ENCODE results near the gene TSN.
"Not testable (repeated sequence)": the region's sequence is repeated elsewhere in the genome, so short reads cannot be mapped to it uniquely, and the experiment has no call there.

TSN gene

DNA sequence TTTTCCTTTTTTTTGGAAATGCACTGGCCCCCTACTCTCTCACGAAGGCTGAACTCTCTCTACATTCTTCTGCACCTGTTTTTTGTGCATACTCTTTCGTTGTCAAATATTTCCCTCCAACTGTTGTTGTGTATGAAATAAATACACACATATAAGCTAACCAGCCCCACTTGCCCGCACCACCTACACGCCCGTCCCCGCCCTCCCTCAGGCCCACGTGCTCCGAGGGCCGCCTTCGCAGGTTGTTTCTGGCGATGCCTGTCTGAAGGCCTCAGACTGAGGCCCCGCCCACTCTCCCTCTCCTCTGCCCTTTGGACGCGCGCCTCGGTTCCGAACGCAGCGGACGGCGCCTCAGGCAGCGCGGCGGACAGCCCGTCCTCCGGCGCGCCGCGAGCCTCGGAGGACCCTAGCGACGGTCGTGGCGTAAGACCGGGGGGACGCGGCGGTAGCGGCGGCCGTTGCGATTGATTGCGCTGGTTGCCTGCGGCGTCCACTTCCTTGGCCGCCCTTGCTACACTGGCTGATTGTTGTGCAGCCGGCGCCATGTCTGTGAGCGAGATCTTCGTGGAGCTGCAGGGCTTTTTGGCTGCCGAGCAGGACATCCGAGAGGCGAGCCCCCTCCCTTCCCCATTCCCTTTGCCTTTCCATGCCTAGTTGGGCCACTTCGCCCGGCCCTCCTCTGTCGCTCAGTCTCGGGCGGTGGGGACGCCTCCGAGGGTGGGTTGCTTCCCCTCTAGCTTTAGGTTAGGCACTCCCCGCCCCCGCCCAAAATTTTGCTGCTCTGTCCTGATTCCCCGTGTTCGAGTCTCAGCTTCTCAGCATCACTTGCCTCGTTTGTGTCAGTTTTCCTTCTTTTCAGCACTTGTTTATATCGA, at the start of gene TSN:
TSN (plus strand) TSS at position 415 of the 875 bp plus-strand sequence; CDS start at position 544, 129 bp downstream.
- peak; percentile 92 to 97 (median 95) for DNase-seq

DNA sequence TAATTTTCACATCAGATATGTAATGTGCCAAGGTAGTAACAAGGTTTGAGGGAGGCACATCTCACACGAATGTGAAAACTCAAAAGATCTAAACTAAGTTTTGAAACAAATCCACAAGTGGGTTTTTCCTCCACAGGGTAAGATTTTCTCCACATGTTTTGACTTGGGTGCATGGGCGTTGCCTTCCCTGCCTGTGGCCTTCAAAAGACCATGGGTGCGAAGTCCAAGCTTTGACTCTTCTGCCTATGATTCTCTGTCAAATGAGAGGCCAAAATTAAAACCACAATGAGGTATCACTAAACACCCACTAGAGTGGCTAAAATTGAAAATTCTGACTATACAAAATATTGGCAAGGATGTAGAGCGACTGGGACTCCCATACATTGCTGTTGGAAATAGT, 49.5 kb upstream of the TSN start:
- no peak for DNase-seq

DNA sequence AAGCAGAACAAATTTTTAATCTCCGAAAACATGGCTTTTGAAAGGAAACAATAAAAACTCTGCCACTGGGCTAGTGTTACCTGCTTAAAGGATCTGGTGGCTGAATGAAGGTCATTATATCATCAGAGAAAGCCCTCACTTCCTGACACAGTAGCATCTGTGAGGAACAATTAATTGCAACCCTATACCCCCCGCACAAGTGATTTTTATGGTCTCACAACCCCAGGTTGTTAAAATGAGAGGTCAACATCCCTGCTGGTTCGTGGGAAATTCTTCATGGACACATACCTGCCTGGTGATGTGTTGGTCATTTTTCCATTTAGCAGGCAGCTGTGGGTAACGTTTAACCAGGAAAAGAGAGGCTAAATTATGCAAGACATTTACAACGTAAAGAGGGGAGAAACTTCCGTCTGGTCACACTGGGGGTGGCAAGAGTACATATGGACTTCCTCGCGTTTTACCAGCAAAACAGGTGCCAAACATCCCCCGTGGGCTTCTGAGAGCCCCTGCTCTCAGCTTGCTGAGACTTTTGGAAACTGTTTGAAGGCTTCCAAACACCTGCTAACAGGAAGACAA, 48.0 kb upstream of the TSN start:
- no peak for DNase-seq

DNA sequence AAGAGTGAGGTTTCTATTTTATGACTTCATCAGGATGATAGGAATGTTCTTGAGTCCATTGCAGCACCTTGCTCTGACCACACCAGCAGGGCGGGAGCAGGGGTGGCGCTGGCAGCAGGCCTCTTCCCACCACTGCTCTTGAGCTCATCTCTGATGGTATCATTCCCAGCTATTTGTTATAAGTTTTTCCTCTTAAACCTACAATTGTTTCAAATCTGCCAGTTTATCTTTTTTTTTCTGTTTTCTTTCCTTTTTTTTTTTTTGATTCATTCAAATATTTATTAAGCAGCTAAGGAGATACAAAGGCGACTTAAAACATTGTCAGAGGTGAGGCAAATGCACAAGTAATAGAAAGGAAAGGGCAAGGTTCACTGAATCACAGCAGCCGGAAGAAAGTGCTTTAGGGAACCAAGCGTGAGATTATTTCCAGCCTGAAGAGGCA, 47.5 kb upstream of the TSN start:
- no peak for DNase-seq

DNA sequence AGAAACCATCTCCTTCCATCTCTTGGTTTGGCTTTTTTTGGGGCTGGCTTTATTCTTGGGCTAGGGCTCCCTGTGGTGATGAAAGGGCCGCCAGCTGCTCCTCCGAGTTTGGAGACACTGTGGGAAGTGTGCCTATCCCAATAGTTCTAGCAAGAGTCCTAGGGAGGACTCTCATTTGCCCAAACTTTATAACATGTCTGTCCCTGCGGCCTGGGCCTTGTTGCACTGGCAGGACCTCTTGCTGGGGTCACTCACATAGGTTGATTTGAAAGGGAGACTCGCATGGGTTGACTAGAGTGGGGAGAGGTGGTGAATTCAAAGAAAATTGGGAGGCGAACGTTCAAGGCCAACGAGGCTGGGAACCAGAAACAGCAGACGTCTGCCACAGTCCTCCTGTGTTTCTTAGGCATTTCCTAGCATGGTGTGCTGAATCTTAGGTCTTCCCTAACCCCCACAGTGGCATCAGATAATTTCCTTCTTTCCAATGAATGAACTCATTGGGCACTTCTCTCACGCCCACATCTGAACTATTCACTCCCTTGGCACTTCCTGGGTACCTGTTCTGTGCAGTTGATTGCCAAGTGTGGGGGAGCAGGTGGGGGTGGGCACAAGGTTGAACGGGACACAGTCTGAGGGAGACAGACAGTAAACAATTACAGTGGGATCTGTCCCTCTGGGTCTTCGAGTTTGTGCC, 45.5 kb upstream of the TSN start:
- DNase-seq = no peak

DNA sequence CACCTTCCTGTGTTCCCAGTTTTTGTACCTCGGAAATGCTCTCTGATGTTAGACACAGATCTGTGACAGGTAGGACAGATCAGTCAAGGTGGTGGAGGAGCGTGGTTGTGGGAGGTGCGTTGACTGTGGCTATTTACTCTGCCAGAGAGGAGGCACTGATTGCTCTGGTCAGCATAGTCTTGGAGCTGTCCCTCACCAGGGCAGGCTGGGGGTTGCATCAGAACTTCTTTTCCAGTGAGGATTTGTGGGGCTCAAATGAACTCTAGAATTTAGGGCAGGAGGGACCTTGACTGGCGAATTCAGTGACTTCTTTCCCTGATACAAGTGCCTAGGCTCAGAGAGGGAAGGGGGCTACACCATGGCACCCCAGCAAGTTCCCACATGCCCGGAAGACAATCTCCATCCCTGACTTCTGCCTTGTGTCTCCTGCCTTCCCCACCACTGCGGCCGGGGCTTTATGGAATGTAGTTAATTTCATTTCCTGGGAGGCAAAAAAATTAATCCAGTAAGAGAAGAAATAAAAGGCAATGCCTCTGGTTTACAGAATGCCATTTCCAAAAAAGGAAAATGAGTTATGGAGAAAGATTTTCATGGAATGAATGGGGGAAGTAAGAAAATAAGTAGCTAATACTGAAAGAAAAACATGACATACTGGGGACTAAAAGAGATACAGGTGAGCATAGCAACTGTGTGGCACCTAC, 44.8 kb upstream of the TSN start:
- DNase-seq = no peak

DNA sequence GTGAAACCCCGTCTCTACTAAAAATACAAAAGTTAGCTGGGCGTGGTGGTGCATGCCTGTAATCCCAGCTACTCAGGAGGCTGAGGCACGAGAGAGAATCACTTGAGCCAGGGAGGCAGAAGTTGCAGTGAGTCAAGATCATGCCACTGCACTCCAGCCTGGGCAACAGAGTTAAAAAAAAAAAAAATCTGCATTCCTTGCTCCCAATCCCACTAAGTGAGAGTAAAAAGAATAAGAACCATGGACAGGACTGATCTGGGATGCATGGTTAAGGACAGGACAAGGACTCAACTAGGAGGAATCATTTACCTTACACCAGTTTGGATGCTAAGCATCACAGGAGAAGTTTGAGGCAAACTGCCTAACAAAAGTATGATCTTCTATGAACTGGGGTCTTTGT, 44.0 kb upstream of the TSN start:
- DNase-seq = not testable (repeated sequence)

DNA sequence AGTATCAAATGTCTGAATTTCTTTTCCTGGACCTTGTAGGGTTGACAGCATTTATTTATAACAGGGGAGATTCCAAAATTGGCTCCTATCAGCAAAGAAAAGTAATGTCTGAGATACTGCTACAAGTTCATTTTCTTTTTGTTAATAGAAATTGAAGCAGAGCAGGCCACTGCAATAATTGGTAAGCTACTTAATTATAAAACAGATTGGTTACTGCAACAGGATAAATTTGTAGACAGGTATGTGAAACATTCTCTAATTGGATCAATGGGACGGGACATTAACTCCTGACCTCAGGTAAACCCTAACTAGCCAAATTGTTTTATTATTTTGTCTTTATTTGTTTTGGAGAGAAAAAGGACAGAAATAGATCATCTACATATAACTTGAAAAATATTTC, 39.3 kb upstream of the TSN start:
- DNase-seq = no peak

DNA sequence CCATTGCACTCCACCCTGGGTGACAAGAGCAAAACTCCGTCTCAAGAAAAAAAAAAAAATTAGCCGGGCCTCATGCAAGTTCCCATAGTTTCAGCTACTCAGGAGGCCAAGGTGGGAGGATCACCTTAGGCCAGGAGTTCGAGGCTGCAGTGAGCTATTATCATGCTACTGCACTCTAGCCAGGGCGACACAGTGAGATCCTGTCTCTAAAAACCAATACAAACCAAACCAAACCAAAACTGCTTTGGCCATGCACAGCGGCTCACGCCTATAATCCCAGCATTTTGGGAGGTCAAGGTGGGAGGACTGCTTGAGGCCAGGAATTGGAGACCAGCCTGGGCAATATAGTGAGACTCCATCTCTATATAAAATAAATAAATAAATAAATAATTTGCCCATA, 37.9 kb upstream of the TSN start:
- no peak for DNase-seq

DNA sequence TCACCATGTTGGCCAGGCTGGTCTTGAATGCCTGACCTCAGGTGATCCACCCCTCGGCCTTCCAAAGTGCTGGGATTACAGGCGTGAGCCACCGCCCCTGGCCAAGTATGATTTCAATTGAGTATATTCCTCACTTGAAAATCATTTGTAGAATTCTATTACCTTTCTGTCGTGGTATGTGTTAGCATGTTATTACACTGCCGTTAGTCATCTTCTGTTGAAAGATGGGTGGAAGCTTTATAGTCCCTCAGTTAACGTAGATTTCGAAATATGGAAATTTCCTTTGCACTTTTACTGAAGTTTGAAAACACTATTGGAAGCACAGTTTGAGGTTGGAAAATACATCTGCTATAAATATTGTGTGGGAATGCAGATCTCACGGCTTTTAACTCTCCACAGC, 33.5 kb upstream of the TSN start:
- DNase-seq = no peak

DNA sequence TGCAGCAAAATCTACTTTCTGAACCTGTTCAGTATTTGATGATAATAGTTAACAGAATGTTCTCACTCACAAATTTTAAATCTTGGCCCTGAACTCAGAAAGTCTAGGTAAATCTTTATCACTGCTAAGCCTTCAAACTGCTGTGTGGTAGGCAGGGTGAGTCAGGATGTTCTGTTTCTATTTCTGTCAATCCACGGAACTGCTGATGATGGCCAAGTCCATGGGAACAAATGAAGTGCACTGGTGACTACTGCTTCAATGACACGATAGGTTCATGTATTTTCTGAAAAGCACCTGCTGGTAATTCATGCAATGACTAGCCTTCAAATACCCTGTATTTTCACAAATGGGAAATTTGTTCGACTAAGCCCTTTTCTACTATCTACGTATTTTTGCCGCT, 33.0 kb upstream of the TSN start:
- DNase-seq = no peak

DNA sequence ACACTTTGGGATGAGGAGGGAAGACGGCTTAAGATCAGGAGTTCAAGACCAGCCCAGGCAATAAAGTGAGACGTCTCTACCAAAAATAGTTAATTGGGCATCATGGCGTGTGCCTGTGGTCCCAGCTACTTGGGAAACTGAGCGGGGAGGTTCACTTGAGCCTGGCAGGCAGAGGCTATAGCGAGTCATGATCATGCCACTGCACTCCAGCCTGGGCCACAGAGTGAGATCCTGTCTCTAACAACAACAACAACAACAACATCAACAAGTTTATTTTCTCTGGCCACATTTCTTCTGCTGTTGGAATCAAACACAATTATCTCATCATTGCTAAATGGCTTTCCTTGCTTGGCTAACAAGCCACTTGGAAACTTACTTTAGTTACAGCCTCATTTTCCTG, 32.1 kb upstream of the TSN start:
- DNase-seq = no peak

DNA sequence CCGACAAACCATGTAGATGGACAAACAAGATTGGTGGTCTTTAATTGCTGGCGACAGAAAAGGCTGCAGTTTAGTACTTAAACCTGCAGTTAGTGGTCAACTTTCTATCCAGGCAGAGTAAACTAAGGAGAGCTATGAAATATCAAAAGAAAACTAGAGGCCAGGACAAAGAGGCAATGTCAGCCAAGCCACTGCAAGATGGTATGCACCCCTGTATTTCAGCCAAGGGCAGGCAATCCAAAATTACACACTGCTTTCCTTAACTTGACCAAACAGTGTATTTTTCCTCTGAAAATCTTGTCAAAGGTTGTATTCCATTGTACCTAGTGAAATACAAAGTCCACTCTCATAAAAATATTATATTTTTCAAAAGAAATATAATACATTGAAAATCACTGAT, 28.1 kb upstream of the TSN start:
- no peak for DNase-seq

DNA sequence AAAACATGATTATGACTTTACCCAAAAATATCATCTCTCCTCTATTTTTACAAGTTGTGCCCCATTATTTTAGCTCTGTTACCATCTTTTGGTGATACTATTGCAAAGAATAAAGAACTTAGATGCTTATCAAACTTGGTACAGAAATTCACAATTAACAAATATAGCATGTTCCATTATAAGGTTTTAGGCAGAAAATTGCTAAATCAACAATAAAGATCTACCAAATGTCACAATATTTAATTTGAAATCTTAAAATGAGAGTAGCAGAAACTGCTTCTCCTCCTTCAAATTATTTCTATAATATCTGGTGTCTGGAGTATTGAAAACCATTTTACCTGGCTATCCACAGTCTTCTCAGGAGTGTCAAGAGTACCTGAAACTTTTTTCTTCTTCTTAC, 27.5 kb upstream of the TSN start:
- DNase-seq = no peak

DNA sequence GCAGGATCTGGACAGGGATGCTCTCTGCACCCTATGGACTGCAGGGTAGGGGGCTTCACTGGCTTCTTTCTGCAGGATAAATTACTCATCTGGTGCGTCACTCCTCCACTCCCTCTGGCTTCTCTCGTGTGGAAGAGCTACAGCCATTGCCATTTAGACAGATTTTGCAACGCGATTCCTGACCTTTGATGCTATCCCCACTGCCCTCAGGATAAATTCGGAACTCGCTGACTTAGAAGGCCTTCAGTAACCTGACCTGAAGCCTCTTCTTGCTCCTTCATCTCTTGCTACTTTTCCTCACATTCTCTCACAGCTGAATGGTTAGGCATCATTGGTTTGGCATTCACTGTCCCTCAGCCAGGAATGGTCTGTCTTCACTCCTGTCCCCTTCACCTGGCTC, 24.1 kb upstream of the TSN start:
- no peak for DNase-seq

DNA sequence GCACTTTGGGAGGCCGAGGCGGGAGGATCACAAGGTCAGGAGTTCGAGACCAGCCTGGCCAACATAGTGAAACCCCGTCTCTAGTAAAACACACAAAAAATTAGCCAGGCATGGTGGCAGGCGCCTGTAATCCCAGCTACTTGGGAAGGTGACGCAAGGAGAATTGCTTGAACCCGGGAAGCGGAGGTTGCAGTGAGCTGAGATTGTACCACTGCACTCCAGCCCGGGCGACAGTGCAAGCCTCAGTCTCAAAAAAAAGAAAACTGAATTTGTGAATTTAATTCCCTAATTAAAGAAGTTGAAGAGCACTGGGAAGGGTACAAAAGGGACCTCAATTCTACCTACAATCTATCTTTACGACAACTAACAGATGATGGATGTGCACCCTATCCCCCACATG, 20.9 kb upstream of the TSN start:
- not testable (repeated sequence) for DNase-seq

DNA sequence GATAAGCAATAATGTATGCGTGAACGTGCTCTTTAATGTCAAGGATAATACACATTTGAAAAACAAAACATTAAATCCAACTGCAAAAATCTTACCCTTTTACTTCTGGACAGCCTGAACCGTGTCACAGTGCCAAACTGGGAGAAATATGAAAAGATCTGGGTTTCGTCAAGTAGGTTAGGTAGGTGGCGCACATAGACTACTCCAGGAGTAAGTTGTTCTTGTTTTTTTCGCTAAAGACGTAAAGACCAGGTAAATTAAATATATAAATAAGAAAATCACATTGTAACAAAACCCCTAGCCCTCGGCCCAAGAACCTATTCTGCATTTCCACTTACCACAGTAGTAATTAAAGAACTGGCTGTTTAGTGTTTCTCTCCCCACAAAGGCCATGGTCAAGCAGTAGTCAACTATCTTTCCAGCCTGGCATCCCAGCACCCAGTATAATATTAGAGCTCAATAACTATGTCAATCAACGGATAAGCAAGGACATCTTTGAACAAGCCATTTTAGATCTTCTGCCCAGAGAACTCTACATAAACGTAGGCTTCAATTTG, 19.9 kb upstream of the TSN start:
- DNase-seq = peak in 1 of 6 experiments; percentile 2

DNA sequence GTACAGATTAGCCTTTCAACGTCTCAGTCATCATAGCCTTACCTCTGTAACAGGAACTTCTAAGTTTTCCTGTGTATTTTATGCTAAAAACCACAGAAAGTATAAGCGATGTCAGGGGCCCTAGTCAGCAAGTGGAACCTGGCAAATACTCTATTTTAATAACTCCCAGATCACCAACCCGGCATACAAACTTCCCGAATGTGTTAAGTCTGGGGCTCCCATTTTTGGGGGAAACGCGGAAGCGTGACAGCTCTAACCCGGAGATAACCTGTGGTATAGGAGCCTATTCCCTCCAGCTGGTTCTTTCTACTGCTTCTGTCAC, 19.4 kb upstream of the TSN start:
- DNase-seq = no peak

DNA sequence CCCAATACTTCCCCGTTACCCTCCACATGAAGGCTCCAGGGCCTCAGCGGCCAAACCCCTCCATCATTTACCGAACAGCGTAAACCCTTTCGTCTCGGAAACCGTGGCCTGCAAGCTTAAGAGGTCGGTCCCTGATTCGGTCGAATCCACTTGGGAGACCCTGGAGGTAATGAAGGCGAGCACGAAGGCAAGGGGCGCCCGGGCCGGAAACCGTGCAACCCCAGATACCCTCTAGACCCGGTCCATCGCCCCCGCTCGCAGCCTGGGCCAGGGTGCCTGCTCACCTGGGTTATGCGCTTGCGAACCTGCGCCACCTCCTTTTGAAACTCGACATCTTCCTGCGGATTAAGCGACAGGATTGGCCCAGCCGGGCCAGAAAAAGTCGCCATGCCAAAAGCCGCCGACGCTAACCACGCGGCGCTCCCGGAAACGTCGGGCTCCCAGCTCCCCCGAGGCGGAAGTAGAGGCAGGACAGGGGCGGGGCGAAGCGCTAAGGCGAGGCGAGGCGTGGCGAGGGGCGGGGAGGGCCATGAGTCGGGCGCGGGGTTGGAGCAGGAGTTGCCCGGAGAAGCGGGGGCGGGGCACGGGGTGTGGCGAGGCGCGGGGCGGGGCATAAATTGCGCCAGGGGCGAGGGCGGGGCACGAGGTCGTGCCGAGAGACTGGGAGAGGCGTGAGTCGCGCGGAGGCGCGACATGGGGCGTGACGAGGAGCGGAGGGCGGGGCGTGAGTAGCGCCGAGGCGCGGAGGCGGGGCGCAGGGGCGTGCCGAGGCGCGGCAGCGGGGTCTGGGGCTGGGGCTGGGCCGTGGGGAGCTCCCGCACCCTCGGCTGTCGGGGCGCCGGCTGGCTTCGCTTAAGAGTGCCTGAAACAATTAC, 18.8 kb upstream of the TSN start, which contains the start of gene NIFK:
NIFK (minus strand) TSS at position 414 of the 875 bp plus-strand sequence; CDS start at position 389, 25 bp downstream.
- peak; percentile 99 to 100 (median 100) for DNase-seq

DNA sequence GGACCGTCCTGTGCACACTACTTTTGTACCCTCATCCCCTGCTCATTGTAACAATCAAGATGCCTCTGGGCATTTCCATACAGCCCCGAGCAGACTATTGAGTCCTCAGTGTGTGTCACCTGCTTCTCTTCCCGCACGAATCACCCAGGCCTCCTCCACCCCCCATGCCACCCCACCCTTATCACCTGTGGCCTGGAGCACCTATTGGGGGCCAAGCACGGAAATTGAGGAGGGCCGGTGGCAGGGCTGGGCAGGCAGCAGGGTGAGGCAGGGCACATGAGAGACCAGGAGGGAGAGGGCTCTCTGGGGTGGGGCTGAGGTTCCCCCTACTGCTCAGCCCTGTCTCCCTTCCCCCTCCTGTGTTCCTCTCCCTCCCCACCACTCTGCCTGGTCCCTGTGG, 14.5 kb upstream of the TSN start:
- no peak for DNase-seq

DNA sequence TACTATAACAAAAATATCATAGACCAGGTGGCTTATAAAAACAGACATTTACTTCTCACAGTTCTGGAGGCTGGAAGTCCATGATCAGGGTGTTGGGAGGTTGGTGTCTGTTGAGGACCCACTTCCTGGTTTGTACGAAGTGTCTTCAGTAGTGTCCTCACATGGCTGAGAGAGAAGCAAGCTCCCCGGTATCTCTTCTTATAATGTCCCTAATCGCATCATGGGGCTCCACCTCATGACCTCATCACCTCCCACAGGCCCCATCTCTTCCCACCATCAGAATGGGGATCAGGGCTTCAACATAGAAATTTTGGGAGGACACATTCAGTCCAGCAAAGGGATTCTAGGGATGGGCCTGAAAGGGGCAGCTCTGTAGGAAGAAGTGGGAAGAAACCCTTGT, 14.0 kb upstream of the TSN start:
- no peak for DNase-seq

DNA sequence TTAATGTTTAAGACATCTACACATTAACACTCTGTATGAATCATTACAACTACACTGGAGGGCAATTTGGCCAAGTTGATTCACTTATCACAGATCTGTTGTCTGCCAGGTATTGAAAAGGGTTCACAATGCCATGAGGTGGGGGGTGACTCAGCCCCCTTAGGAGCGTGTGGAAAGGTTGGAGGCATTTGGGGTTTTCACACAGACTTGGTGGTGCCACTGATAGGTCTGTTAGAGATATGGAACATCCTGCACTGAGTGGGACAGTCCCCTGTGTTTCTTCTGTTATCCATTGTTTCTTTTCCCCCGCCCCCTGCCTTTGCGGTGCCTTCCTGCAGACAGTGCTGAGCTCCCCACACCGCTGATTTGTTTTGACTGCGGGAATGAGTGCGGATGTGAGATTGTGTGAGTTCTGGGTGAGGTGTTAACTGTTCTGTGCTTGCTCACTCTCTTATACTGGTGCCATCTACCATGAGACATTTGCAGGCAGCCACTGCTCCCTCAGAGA, 9.3 kb upstream of the TSN start:
- DNase-seq = no peak
